GM21717 (cell line): ENCODE measurements around the gene ZCCHC18.
"Not testable (repeated sequence)": the region's sequence is repeated elsewhere in the genome, so short reads cannot be mapped to it uniquely, and the experiment has no call there.

Experiments
- ATAC-seq: cut with Tn5 transposase; IDR thresholded peaks from one replicate; pipeline ENCODE4 v1.9.1; 2021; ENCODE audit warnings: mild to moderate bottlenecking, moderate library complexity; ENCODE audit not compliant: unreplicated experiment

ZCCHC18 gene

GRCh38 chrX:104112326-104112951 is at the start of gene ZCCHC18:
ZCCHC18 (plus strand) TSS chrX:104112523; CDS start chrX:104114112, 1,589 bp downstream.
- peak; percentile 70 for ATAC-seq

- ATAC-seq, result not testable (repeated sequence)
These were observed 49.7 kb upstream of the ZCCHC18 start for GRCh38 chrX:104062636-104063035.

GRCh38 chrX:104075778-104076445 is 36.4 kb upstream of the ZCCHC18 start, which contains the start of gene TMSB15C:
TMSB15C (minus strand) TSS chrX:104076236.
- ATAC-seq, result peak; percentile 99

GRCh38 chrX:104077854-104078253 is 34.5 kb upstream of the ZCCHC18 start:
- not testable (repeated sequence) for ATAC-seq

GRCh38 chrX:104084063-104084462 is 28.3 kb upstream of the ZCCHC18 start:
- no peak for ATAC-seq

- no peak for ATAC-seq
These were observed 27.6 kb upstream of the ZCCHC18 start for GRCh38 chrX:104084534-104085277.

- ATAC-seq, result no peak
These were observed 26.8 kb upstream of the ZCCHC18 start for GRCh38 chrX:104085477-104085876.

GRCh38 chrX:104085919-104086318 is 26.4 kb upstream of the ZCCHC18 start:
- no peak for ATAC-seq

GRCh38 chrX:104098151-104098808 is 14.0 kb upstream of the ZCCHC18 start:
- peak; percentile 79 for ATAC-seq

GRCh38 chrX:104098919-104099318 is 13.4 kb upstream of the ZCCHC18 start:
- ATAC-seq, result no peak

GRCh38 chrX:104104676-104105075 is 7.6 kb upstream of the ZCCHC18 start:
- no peak for ATAC-seq

- ATAC-seq, result no peak
These were observed 6.7 kb upstream of the ZCCHC18 start for GRCh38 chrX:104105330-104106262.

- ATAC-seq, result no peak
These were observed 3.4 kb upstream of the ZCCHC18 start for GRCh38 chrX:104108955-104109354.

GRCh38 chrX:104110491-104111240 is 1.7 kb upstream of the ZCCHC18 start:
- peak; percentile 49 for ATAC-seq

GRCh38 chrX:104113222-104113965 is 1.1 kb downstream of the ZCCHC18 start:
- peak; percentile 60 for ATAC-seq

- no peak for ATAC-seq
These were observed 5.4 kb downstream of the ZCCHC18 start for GRCh38 chrX:104117759-104118158.

- ATAC-seq, result no peak
These were observed 6.4 kb downstream of the ZCCHC18 start for GRCh38 chrX:104118765-104119164.

- no peak for ATAC-seq
These were observed 10.5 kb downstream of the ZCCHC18 start for GRCh38 chrX:104122829-104123228.

GRCh38 chrX:104126856-104127255 is 14.5 kb downstream of the ZCCHC18 start:
- no peak for ATAC-seq
